B cell (primary cell): ENCODE data around the gene FAM170B. TPM values are rescaled to one million over a fixed set of nuclear protein-coding genes. Genes with fewer than 3 reads are reported as not detected.

Experiments used
- ATAC-seq: fragments of 200-7000 bp; cut with Tn5 transposase; one replicate; pipeline ENCODE4 v1.10.0; 2021; ENCODE audit warnings: low read depth, mild to moderate bottlenecking, moderate number of reproducible peaks, moderate library complexity
- CTCF ChIA-PET: fragments of 350-600 bp; sonication (Branson Sonifier 250); formaldehyde crosslinking; loops from one replicate; lab custom pipeline; 2021; ENCODE audit warnings: antibody characterized with exemption, inconsistent platforms; lab: Charles Lee
- POLR2A ChIA-PET: fragments of 350-600 bp; sonication (Branson Sonifier 250); formaldehyde crosslinking; loops from one replicate; lab custom pipeline; 2021; ENCODE audit warnings: antibody characterized with exemption; lab: Charles Lee
- DNase-seq: peaks from one replicate; pipeline ENCODE4 v3.0.0; 2013
- H2AFZ ChIP-seq: 2 replicates; pipeline ENCODE4 v1.6.1; 2012; ENCODE audit warnings: mild to moderate bottlenecking, low read depth, low read length; ENCODE audit not compliant: insufficient read depth, poor library complexity, severe bottlenecking
- H3K27ac ChIP-seq, 2 donors: 1 replicate in 1 of 2; 2 replicates in 1 of 2; pipeline ENCODE4 v1.5.1; 2012 to 2013; ENCODE audit warnings: low read length in 2 of 2, mild to moderate bottlenecking in 2 of 2, moderate library complexity in 1 of 2
- H3K27me3 ChIP-seq, 4 experiments: fragments of 200-600 bp in 1 of 4; sonication (generic) in 1 of 4; replicated peaks in 1 of 4; 1 replicate in 2 of 4; 2 replicates in 2 of 4; pipeline versions ENCODE4 v1.6.1 to v1.7.0; 2013 to 2016; ENCODE audit warnings: low read length in 3 of 4, mild to moderate bottlenecking in 2 of 4, mixed read lengths in 1 of 4, moderate library complexity in 1 of 4; ENCODE audit not compliant: insufficient read depth in 4 of 4, control insufficient read depth in 3 of 4; ENCODE audit errors: control extremely low read depth in 1 of 4
- H3K36me3 ChIP-seq, 2 experiments: replicated peaks in 1 of 2; 1 replicate in 1 of 2; 2 replicates in 1 of 2; pipeline versions ENCODE4 v1.6.1 to v1.7.1; 2013; ENCODE audit warnings: low read length in 1 of 2; ENCODE audit not compliant: insufficient read depth in 2 of 2, control insufficient read depth in 1 of 2; ENCODE audit errors: control extremely low read depth in 1 of 2, extremely low read depth in 1 of 2
- H3K4me1 ChIP-seq, 2 donors: fragments of 200-600 bp in 1 of 2; sonication (generic) in 1 of 2; 1 replicate in 1 of 2; 2 replicates in 1 of 2; pipeline versions ENCODE4 v1.5.1 to v1.6.1; 2013 to 2017; ENCODE audit warnings: low read length in 2 of 2; ENCODE audit not compliant: control insufficient read depth in 2 of 2, insufficient read depth in 2 of 2
- H3K4me2 ChIP-seq: replicated peaks from 2 replicates; pipeline ENCODE3; 2012; ENCODE audit warnings: mild to moderate bottlenecking, low read depth, low read length; ENCODE audit not compliant: poor library complexity, severe bottlenecking
- H3K4me3 ChIP-seq, 5 experiments: fragments of 200-600 bp in 1 of 5; sonication (generic) in 1 of 5; 1 replicate in 3 of 5; 2 replicates in 2 of 5; pipeline versions ENCODE4 v1.5.1 to v1.7.0; 2011 to 2016; ENCODE audit warnings: low read length in 4 of 5, mild to moderate bottlenecking in 4 of 5, low read depth in 2 of 5, control low read depth in 1 of 5, moderate library complexity in 1 of 5; ENCODE audit not compliant: insufficient read depth in 1 of 5; ENCODE audit errors: control extremely low read depth in 1 of 5, extremely low read depth in 1 of 5
- H3K79me2 ChIP-seq: fragments of 200-600 bp; sonication (generic); one replicate; pipeline ENCODE4 v1.6.0; 2016; ENCODE audit warnings: low read length; ENCODE audit not compliant: control insufficient read depth, insufficient read depth
- H3K9ac ChIP-seq: fragments of 200-600 bp; sonication (generic); 2 replicates; pipeline ENCODE4 v1.6.1; 2017; ENCODE audit warnings: mild to moderate bottlenecking, low read length, moderate library complexity
- H3K9me3 ChIP-seq, 3 donors: one replicate each; pipeline versions ENCODE4 v1.6.1 to v1.7.1; 2013; ENCODE audit warnings: low read length in 2 of 3; ENCODE audit not compliant: control insufficient read depth in 2 of 3, insufficient read depth in 1 of 3; ENCODE audit errors: control extremely low read depth in 1 of 3
- H4K20me1 ChIP-seq: 2 replicates; pipeline ENCODE4 v1.6.0; 2012; ENCODE audit warnings: mild to moderate bottlenecking, low read length; ENCODE audit not compliant: insufficient read depth, control insufficient read depth, poor library complexity, severe bottlenecking
- H3K27ac Mint-ChIP-seq: one replicate; pipeline ENCODE4 v1.8.0; 2021; ENCODE audit warnings: mixed read lengths
- H3K27me3 Mint-ChIP-seq: one replicate; pipeline ENCODE4 v1.8.0; 2021; ENCODE audit warnings: mixed read lengths
- H3K4me1 Mint-ChIP-seq: one replicate; pipeline ENCODE4 v1.8.0; 2021; ENCODE audit warnings: mixed read lengths
- H3K4me3 Mint-ChIP-seq: one replicate; pipeline ENCODE4 v1.8.0; 2021; ENCODE audit warnings: mixed read lengths
- H3K9me3 Mint-ChIP-seq: one replicate; pipeline ENCODE4 v1.8.0; 2022; ENCODE audit warnings: mixed read lengths; ENCODE audit not compliant: insufficient read depth
- EZH2 ChIP-seq: IDR thresholded peaks from 2 replicates; pipeline ENCODE4 v1.6.1; 2012; ENCODE audit warnings: borderline replicate concordance, low read depth, mild to moderate bottlenecking, moderate library complexity, low read length; ENCODE audit not compliant: insufficient read depth, poor library complexity, severe bottlenecking
- WGBS: methylation state at CpG from one replicate; pipeline ENCODE4 v1.1.5; 2013; ENCODE audit warnings: missing lambda C conversion rate; ENCODE audit not compliant: insufficient coverage; 5-methylcytosine and 5-hydroxymethylcytosine counted together
- intact Hi-C: fragments of 100-400 bp; cut with micrococcal nuclease; formaldehyde crosslinking; loops from one replicate; pipeline ENCODE4 v1.10.0; 2022
- polyA plus RNA-seq: library from polyadenylated mRNA; depleted of rRNA; stranded (reverse); fragments of >200 nt; gene quantifications from 2 replicates; pipeline ENCODE4 v1.2.3, GENCODE V29; 2012
- total RNA-seq, 2 donors: library from RNA; stranded (reverse); fragments of 120-200 nt in 1 of 2; gene quantifications; 1 replicate in 1 of 2; 2 replicates in 1 of 2; pipeline versions ENCODE4 v1.2.3 to v1.2.4, GENCODE V29; 2013 to 2022
- TF ChIP-seq, protein P1 (sequence below): fragments of 200-600 bp; IDR thresholded peaks from one replicate; pipeline ENCODE4 v1.8.0; 2022; ENCODE audit warnings: antibody characterized with exemption, mild to moderate bottlenecking

FAM170B gene
- total and polyA plus RNA-seq, 2 donors (not counting 1 experiment from before 2014, with no cell fraction given), result not detected

- Mint-ChIP-seq H3K9me3 (no peaks in the 10 kb centered on the region), H3K27me3 (no peaks in the 10 kb centered on the region), H3K27ac (no peak overlapping the region), H3K4me1 (peaks cover 10% of the 10 kb centered on the region), H3K4me3 (no peak overlapping the region)
- CTCF ChIA-PET, result interaction anchor here (1.2 to 1.3 kb wide), 2 partner anchors 9 to 504 kb away, joined by 4 to 5 read pairs; no protein-coding TSS in a partner anchor
- 79% methylated on average over 3 of the region's 8 CpGs for WGBS
- no peak overlapping the region for H3K4me2 ChIP-seq
- no peak overlapping the region for H3K27ac ChIP-seq
- no peak for ATAC-seq
- H3K9me3 ChIP-seq, result no peaks in the 10 kb centered on the region
- no peak for DNase-seq
- no peaks in the 10 kb centered on the region for H3K27me3 ChIP-seq
- TF ChIP-seq, protein P1, sequence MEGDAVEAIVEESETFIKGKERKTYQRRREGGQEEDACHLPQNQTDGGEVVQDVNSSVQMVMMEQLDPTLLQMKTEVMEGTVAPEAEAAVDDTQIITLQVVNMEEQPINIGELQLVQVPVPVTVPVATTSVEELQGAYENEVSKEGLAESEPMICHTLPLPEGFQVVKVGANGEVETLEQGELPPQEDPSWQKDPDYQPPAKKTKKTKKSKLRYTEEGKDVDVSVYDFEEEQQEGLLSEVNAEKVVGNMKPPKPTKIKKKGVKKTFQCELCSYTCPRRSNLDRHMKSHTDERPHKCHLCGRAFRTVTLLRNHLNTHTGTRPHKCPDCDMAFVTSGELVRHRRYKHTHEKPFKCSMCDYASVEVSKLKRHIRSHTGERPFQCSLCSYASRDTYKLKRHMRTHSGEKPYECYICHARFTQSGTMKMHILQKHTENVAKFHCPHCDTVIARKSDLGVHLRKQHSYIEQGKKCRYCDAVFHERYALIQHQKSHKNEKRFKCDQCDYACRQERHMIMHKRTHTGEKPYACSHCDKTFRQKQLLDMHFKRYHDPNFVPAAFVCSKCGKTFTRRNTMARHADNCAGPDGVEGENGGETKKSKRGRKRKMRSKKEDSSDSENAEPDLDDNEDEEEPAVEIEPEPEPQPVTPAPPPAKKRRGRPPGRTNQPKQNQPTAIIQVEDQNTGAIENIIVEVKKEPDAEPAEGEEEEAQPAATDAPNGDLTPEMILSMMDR, result no peak
- no peak for TF ChIP-seq EZH2
- H3K4me3 ChIP-seq, result no peak overlapping the region
- no peak overlapping the region for H2AFZ ChIP-seq
- no peaks in the 10 kb centered on the region for H4K20me1 ChIP-seq
- H3K36me3 ChIP-seq, result no peaks in the 10 kb centered on the region
- no peak overlapping the region for H3K9ac ChIP-seq
- H3K79me2 ChIP-seq, result no peaks in the 10 kb centered on the region
- intact Hi-C loops, result no loop called here
- H3K4me1 ChIP-seq, result no peaks in the 10 kb centered on the region
- POLR2A ChIA-PET, result no interaction called here
Measured at GRCh38 chr10:49161411-49161997, 27.7 kb upstream of the FAM170B start.

DNA sequence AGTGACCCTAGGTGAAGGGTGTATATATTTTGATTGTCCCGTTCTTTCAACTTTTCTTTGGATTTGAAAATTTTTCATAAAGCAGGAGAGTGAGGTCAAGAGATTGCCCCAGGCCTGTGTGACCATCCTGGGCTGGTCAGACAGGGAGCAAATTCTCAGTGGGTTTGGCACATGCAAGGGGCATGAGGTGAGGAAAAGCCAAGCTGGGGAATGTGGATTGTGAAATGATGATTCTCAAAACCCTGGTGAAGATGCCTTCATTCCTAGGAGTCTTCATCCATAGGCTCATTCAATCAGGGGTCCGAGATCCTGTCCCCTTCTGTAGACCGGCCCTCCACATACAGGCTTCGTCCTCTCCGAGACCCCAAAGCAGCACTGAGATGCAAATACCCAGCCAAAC is 27.0 kb upstream of the FAM170B start:
- ChIA-PET CTCF (interaction anchor here (1.2 kb wide), 1 partner anchor 10 kb away, joined by 4 read pairs; no protein-coding TSS in a partner anchor), POLR2A (no interaction called here)
- Histone ChIP-seq H3K4me1 (no peaks in the 10 kb centered on the region), H3K4me3 (no peak overlapping the region), H3K27ac (no peak overlapping the region), H3K4me2 (no peak overlapping the region), H3K9me3 (no peaks in the 10 kb centered on the region), H2AFZ (no peak overlapping the region), H3K27me3 (no peaks in the 10 kb centered on the region), H3K9ac (no peak overlapping the region), H4K20me1 (no peaks in the 10 kb centered on the region), H3K79me2 (no peaks in the 10 kb centered on the region), H3K36me3 (no peaks in the 10 kb centered on the region)
- TF ChIP-seq EZH2, result no peak
- TF ChIP-seq, protein P1, result no peak
- Mint-ChIP-seq H3K9me3 (no peaks in the 10 kb centered on the region), H3K27me3 (no peaks in the 10 kb centered on the region), H3K4me1 (peaks cover 10% of the 10 kb centered on the region), H3K4me3 (no peak overlapping the region), H3K27ac (no peak overlapping the region)
- intact Hi-C loops, result no loop called here
- DNase-seq (no peak), ATAC-seq (no peak)
- WGBS, result 100% methylated on average over 1 of the region's 5 CpGs
